Mesodermal cell (in vitro differentiated cells): ENCODE results near the gene ARHGAP15.

Experiments
- H3K27ac ChIP-seq: 2 replicates; pipeline ENCODE4 v1.7.0; 2013; ENCODE audit warnings: mild to moderate bottlenecking, low read depth, low read length, moderate library complexity; ENCODE audit not compliant: severe bottlenecking
- H3K36me3 ChIP-seq: 2 replicates; pipeline ENCODE4 v1.7.1; 2013; ENCODE audit warnings: mild to moderate bottlenecking, low read length, moderate library complexity; ENCODE audit not compliant: control insufficient read depth, insufficient read depth
- H3K4me1 ChIP-seq: one replicate; pipeline ENCODE4 v1.7.1; 2013; ENCODE audit warnings: mild to moderate bottlenecking, low read length; ENCODE audit not compliant: insufficient read depth, control insufficient read depth, poor library complexity, severe bottlenecking
- H3K4me3 ChIP-seq: 2 replicates; pipeline ENCODE4 v1.7.0; 2013; ENCODE audit warnings: low read length, control low read depth, mild to moderate bottlenecking; ENCODE audit not compliant: insufficient read depth, poor library complexity, severe bottlenecking; ENCODE audit errors: extremely low read depth
- H3K9me3 ChIP-seq: 2 replicates; pipeline ENCODE4 v1.7.1; 2013; ENCODE audit warnings: mild to moderate bottlenecking, low read length, moderate library complexity; ENCODE audit not compliant: control insufficient read depth
- WGBS, 2 experiments: methylation state at CpG; one replicate each; pipeline ENCODE4 v1.1.5; 2013; ENCODE audit warnings: missing lambda C conversion rate in 2 of 2; ENCODE audit not compliant: insufficient coverage in 2 of 2; 5-methylcytosine and 5-hydroxymethylcytosine counted together

The ARHGAP15 gene

GRCh38 chr2:143144813-143145455 lies 15.7 kb downstream of the ARHGAP15 start:
- Histone ChIP-seq H3K9me3 (no peaks in the 10 kb centered on the region), H3K36me3 (no peaks in the 10 kb centered on the region), H3K4me1 (no peaks in the 10 kb centered on the region), H3K4me3 (no peak overlapping the region), H3K27ac (no peak overlapping the region)
- 100% methylated on average over 1 of the region's 3 CpGs; no CpG with 5 or more reads in 1 of the 2 experiments for WGBS, 2 experiments

GRCh38 chr2:143146366-143146765 lies 17.1 kb downstream of the ARHGAP15 start:
- 80% methylated on average over 1 of the region's 1 CpG; no CpG with 5 or more reads in 1 of the 2 experiments for WGBS, 2 experiments
- Histone ChIP-seq H3K4me3 (no peak overlapping the region), H3K4me1 (no peaks in the 10 kb centered on the region), H3K27ac (no peak overlapping the region), H3K36me3 (no peaks in the 10 kb centered on the region), H3K9me3 (no peaks in the 10 kb centered on the region)

- H3K36me3 ChIP-seq: no peaks in the 10 kb centered on the region
- H3K27ac ChIP-seq: no peak overlapping the region
- no peaks in the 10 kb centered on the region for H3K9me3 ChIP-seq
- no peak overlapping the region for H3K4me3 ChIP-seq
- 96 to 100% methylated on average over 4 to 6 of the region's 7 CpGs for WGBS, 2 experiments
- H3K4me1 ChIP-seq: no peaks in the 10 kb centered on the region
Measured at GRCh38 chr2:143146815-143147530, 17.8 kb downstream of the ARHGAP15 start.

- Histone ChIP-seq H3K9me3 (no peaks in the 10 kb centered on the region), H3K4me3 (no peak overlapping the region), H3K27ac (no peak overlapping the region), H3K36me3 (no peaks in the 10 kb centered on the region), H3K4me1 (no peaks in the 10 kb centered on the region)
Measured at GRCh38 chr2:143148011-143148410, 18.8 kb downstream of the ARHGAP15 start.

GRCh38 chr2:143148757-143149156 lies 19.5 kb downstream of the ARHGAP15 start:
- Histone ChIP-seq H3K4me3 (no peak overlapping the region), H3K36me3 (no peaks in the 10 kb centered on the region), H3K9me3 (no peaks in the 10 kb centered on the region), H3K4me1 (no peaks in the 10 kb centered on the region), H3K27ac (no peak overlapping the region)
- 77 to 78% methylated on average over 1 to 3 of the region's 5 CpGs for WGBS, 2 experiments

GRCh38 chr2:143150287-143150686 lies 21.1 kb downstream of the ARHGAP15 start:
- no peak overlapping the region for H3K4me3 ChIP-seq
- H3K9me3 ChIP-seq: no peaks in the 10 kb centered on the region
- 100% methylated on average over 2 of the region's 4 CpGs; no CpG with 5 or more reads in 1 of the 2 experiments for WGBS, 2 experiments
- no peaks in the 10 kb centered on the region for H3K4me1 ChIP-seq
- H3K27ac ChIP-seq: no peak overlapping the region
- no peaks in the 10 kb centered on the region for H3K36me3 ChIP-seq

- no CpG with 5 or more reads among the region's 1 CpG for WGBS, 2 experiments
- no peaks in the 10 kb centered on the region for H3K4me1 ChIP-seq
- no peaks in the 10 kb centered on the region for H3K9me3 ChIP-seq
- H3K4me3 ChIP-seq: no peak overlapping the region
- H3K36me3 ChIP-seq: no peaks in the 10 kb centered on the region
- H3K27ac ChIP-seq: no peak overlapping the region
Measured at GRCh38 chr2:143151111-143151752, 22.0 kb downstream of the ARHGAP15 start.

GRCh38 chr2:143152219-143152618 lies 23.0 kb downstream of the ARHGAP15 start:
- Histone ChIP-seq H3K36me3 (no peaks in the 10 kb centered on the region), H3K4me1 (no peaks in the 10 kb centered on the region), H3K4me3 (no peak overlapping the region), H3K9me3 (no peaks in the 10 kb centered on the region), H3K27ac (no peak overlapping the region)
- WGBS, 2 experiments: 73 to 92% methylated on average over 1 of the region's 2 CpGs

GRCh38 chr2:143152637-143153036 lies 23.4 kb downstream of the ARHGAP15 start:
- H3K4me3 ChIP-seq: no peak overlapping the region
- no peaks in the 10 kb centered on the region for H3K36me3 ChIP-seq
- no peaks in the 10 kb centered on the region for H3K9me3 ChIP-seq
- 73 to 74% methylated on average over 2 of the region's 3 CpGs for WGBS, 2 experiments
- H3K4me1 ChIP-seq: no peaks in the 10 kb centered on the region
- H3K27ac ChIP-seq: no peak overlapping the region

- Histone ChIP-seq H3K36me3 (no peaks in the 10 kb centered on the region), H3K9me3 (no peaks in the 10 kb centered on the region), H3K27ac (no peak overlapping the region), H3K4me3 (no peak overlapping the region), H3K4me1 (no peaks in the 10 kb centered on the region)
Measured at GRCh38 chr2:143155661-143156060, 26.4 kb downstream of the ARHGAP15 start.

GRCh38 chr2:143157001-143157400 lies 27.8 kb downstream of the ARHGAP15 start:
- Histone ChIP-seq H3K9me3 (no peaks in the 10 kb centered on the region), H3K4me1 (no peaks in the 10 kb centered on the region), H3K36me3 (no peaks in the 10 kb centered on the region), H3K4me3 (no peak overlapping the region), H3K27ac (no peak overlapping the region)
- no CpG with 5 or more reads among the region's 1 CpG for WGBS, 2 experiments
